Measurements from ENCODE around the gene LMAN1.

LMAN1 gene

GRCh38 chr18:59395226-59396175, 36.4 kb upstream of the LMAN1 start:
- Histone ChIP-seq H4K20me1 (ENCODE audit: insufficient read depth, low read length, poor library complexity, severe bottlenecking) (no peaks in the 10 kb centered on the region), H3K79me2 (ENCODE audit: insufficient read depth, low read length) (no peaks in the 10 kb centered on the region), H3K36me3 (ENCODE audit: insufficient read depth, low read length) (no peaks in the 10 kb centered on the region), H3K9ac (ENCODE audit: low read depth, low read length, poor library complexity, severe bottlenecking) (no peak overlapping the region), H3K9me2 (replicated peaks; ENCODE audit: low read depth, low read length) (no peaks in the 10 kb centered on the region), H3F3A (ENCODE audit: low read depth) (no peaks in the 10 kb centered on the region), H3K27me3 (ENCODE audit: insufficient read depth, low read length, poor library complexity, severe bottlenecking) (no peaks in the 10 kb centered on the region), H3K4me2 (ENCODE audit: low read depth, low read length, poor library complexity, severe bottlenecking) (no peak overlapping the region), H3K4me1 (ENCODE audit: insufficient read depth, low read length, poor library complexity, severe bottlenecking) (peaks cover 4% of the 10 kb centered on the region), H2AFZ (ENCODE audit: low read length) (no peak overlapping the region), H3K9me3 (ENCODE audit: insufficient read depth, low read depth, low read length) (no peaks in the 10 kb centered on the region), H3K4me3 (ENCODE audit: low read length, poor library complexity, severe bottlenecking) (no peak overlapping the region)
- TF ChIP-seq EZH2phosphoT487 (IDR thresholded peaks at IDR 0.05; ENCODE audit: borderline replicate concordance) (no peak), CTCF (conservative IDR thresholded peaks at IDR 0.05; ENCODE audit: low read length) (no peak)

- H3K36me3 ChIP-seq (ENCODE audit: insufficient read depth, low read length) = no peaks in the 10 kb centered on the region
- H3K9me2 ChIP-seq (replicated peaks; ENCODE audit: low read depth, low read length) = no peaks in the 10 kb centered on the region
- no peaks in the 10 kb centered on the region for H3F3A ChIP-seq (ENCODE audit: low read depth)
- peaks cover 4% of the 10 kb centered on the region for H3K4me1 ChIP-seq (ENCODE audit: insufficient read depth, low read length, poor library complexity, severe bottlenecking)
- H2AFZ ChIP-seq (ENCODE audit: low read length) = no peak overlapping the region
- no peaks in the 10 kb centered on the region for H3K9me3 ChIP-seq (ENCODE audit: insufficient read depth, low read depth, low read length)
- no peaks in the 10 kb centered on the region for H3K27me3 ChIP-seq (ENCODE audit: insufficient read depth, low read length, poor library complexity, severe bottlenecking)
- H4K20me1 ChIP-seq (ENCODE audit: insufficient read depth, low read length, poor library complexity, severe bottlenecking) = no peaks in the 10 kb centered on the region
- no peak overlapping the region for H3K9ac ChIP-seq (ENCODE audit: low read depth, low read length, poor library complexity, severe bottlenecking)
- no peak overlapping the region for H3K4me3 ChIP-seq (ENCODE audit: low read length, poor library complexity, severe bottlenecking)
- H3K4me2 ChIP-seq (ENCODE audit: low read depth, low read length, poor library complexity, severe bottlenecking) = no peak overlapping the region
- no peaks in the 10 kb centered on the region for H3K79me2 ChIP-seq (ENCODE audit: insufficient read depth, low read length)
- no peak for TF ChIP-seq EZH2phosphoT487 (IDR thresholded peaks at IDR 0.05; ENCODE audit: borderline replicate concordance)
- no peak for TF ChIP-seq CTCF (conservative IDR thresholded peaks at IDR 0.05; ENCODE audit: low read length)
Observed at GRCh38 chr18:59393381-59393780, 34.3 kb upstream of the LMAN1 start.

- H3F3A ChIP-seq (ENCODE audit: low read depth) = no peaks in the 10 kb centered on the region
- no peaks in the 10 kb centered on the region for H3K36me3 ChIP-seq (ENCODE audit: insufficient read depth, low read length)
- H3K4me2 ChIP-seq (ENCODE audit: low read depth, low read length, poor library complexity, severe bottlenecking) = no peak overlapping the region
- no peaks in the 10 kb centered on the region for H3K4me1 ChIP-seq (ENCODE audit: insufficient read depth, low read length, poor library complexity, severe bottlenecking)
- no peaks in the 10 kb centered on the region for H3K9me3 ChIP-seq (ENCODE audit: insufficient read depth, low read depth, low read length)
- H2AFZ ChIP-seq (ENCODE audit: low read length) = no peak overlapping the region
- H3K4me3 ChIP-seq (ENCODE audit: low read length, poor library complexity, severe bottlenecking) = no peak overlapping the region
- no peaks in the 10 kb centered on the region for H3K9me2 ChIP-seq (replicated peaks; ENCODE audit: low read depth, low read length)
- H3K9ac ChIP-seq (ENCODE audit: low read depth, low read length, poor library complexity, severe bottlenecking) = no peak overlapping the region
- H4K20me1 ChIP-seq (ENCODE audit: insufficient read depth, low read length, poor library complexity, severe bottlenecking) = no peaks in the 10 kb centered on the region
- H3K27me3 ChIP-seq (ENCODE audit: insufficient read depth, low read length, poor library complexity, severe bottlenecking) = no peaks in the 10 kb centered on the region
- no peaks in the 10 kb centered on the region for H3K79me2 ChIP-seq (ENCODE audit: insufficient read depth, low read length)
- no peak for TF ChIP-seq EZH2phosphoT487 (IDR thresholded peaks at IDR 0.05; ENCODE audit: borderline replicate concordance)
Observed at GRCh38 chr18:59388817-59389216, 29.8 kb upstream of the LMAN1 start.
